Ectodermal cell (in vitro differentiated cells): ENCODE data around the gene SLC49A3.

Experiments used
- H3K27ac ChIP-seq: 2 replicates; pipeline ENCODE4 v1.7.0; 2013; ENCODE audit warnings: mild to moderate bottlenecking, low read depth, low read length; ENCODE audit not compliant: insufficient read depth, poor library complexity, severe bottlenecking
- H3K27me3 ChIP-seq: 2 replicates; pipeline ENCODE4 v1.7.0; 2013; ENCODE audit warnings: mild to moderate bottlenecking, low read length; ENCODE audit not compliant: insufficient read depth, control insufficient read depth, poor library complexity, severe bottlenecking
- H3K36me3 ChIP-seq: one replicate; pipeline ENCODE4 v1.7.0; 2013; ENCODE audit warnings: low read length; ENCODE audit not compliant: control insufficient read depth, insufficient read depth
- H3K4me1 ChIP-seq: one replicate; pipeline ENCODE4 v1.7.0; 2013; ENCODE audit warnings: low read length; ENCODE audit not compliant: control insufficient read depth, insufficient read depth
- H3K4me3 ChIP-seq: 2 replicates; pipeline ENCODE4 v1.7.0; 2013; ENCODE audit warnings: low read depth, low read length, control low read depth; ENCODE audit not compliant: insufficient read depth
- H3K9me3 ChIP-seq: 2 replicates; pipeline ENCODE4 v1.7.0; 2013; ENCODE audit warnings: mild to moderate bottlenecking, low read length, moderate library complexity; ENCODE audit not compliant: control insufficient read depth
- WGBS, 2 experiments: methylation state at CpG; one replicate each; pipeline ENCODE4 v1.1.7; 2013; ENCODE audit warnings: missing lambda C conversion rate in 2 of 2; 5-methylcytosine and 5-hydroxymethylcytosine counted together

SLC49A3 gene

DNA sequence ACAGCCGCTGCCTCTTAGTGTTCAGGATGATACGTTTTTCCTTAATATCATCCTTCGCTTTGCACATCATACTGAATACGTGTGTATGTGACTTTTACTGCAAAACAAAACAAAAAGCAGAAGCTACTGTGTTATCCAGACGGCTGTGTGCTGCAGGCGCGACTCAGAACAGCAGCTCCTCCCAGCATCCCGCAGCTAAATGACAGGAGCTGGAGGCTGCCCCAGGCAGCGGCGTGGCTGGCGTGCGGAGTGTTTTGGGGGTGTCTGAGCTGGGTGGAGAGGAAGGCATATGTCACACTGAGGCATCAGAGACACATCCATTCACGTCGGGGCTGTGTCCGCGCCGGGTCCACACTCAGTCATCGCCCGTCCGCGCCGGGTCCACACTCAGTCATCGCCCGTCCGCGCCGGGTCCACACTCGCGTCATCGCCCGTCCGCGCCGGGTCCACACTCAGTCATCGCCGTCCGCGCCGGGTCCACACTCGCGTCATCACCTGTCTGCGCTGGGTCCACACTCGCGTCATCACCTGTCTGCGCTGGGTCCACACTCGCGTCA, 33.3 kb upstream of the SLC49A3 start:
- H3K4me1 ChIP-seq = no peaks in the 10 kb centered on the region
- H3K27me3 ChIP-seq = no peaks in the 10 kb centered on the region
- WGBS, 2 experiments = 96 to 97% methylated on average over 47 of the region's 47 CpGs
- H3K9me3 ChIP-seq = no peaks in the 10 kb centered on the region
- no peak overlapping the region for H3K27ac ChIP-seq
- no peak overlapping the region for H3K4me3 ChIP-seq
- H3K36me3 ChIP-seq = no peaks in the 10 kb centered on the region

DNA sequence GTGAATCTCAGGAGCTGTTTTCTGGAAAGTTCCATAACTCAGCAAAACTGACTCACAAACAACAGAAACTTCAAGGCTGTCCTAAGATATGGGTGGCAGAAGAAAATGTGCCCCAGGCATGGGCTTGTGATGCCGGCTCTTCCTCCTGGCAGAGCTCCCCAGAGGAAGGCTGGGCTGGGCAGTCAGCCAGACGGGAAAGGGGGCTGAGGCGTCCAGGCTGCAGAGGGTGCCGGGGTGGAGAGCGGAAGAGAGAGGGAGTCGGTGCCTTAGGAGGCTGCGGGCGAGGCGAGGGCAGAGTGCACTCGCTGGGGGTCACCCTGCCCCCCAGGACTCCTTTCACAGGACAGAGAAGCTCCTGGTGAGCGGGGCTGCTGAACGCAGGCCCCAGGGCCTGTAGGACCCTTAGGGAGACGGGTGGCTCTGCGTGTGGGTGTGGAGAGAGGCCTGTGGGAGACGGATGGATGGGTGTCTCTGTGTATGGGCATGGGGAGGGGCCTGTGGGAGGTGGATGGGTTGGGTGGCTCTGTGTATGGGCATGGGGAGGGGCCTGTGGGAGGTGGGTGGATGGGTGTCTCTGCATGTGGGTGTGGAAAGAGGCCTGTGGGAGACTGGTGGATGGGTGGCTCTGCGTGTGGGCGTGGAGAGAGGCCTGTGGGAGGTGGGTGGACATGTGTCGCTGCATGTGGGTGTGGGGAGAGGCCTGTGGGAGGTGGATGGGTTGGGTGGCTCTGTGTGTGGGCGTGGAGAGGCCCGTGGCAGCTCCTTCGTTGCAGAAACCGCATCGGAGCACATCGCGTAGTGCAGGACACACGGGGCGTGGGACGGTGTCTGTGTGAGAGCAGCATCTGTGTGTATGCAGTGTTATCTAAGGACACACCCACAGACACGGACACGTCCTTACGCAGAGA, 32.6 kb upstream of the SLC49A3 start:
- Histone ChIP-seq H3K4me1 (no peaks in the 10 kb centered on the region), H3K9me3 (no peaks in the 10 kb centered on the region), H3K4me3 (no peak overlapping the region), H3K27me3 (no peaks in the 10 kb centered on the region), H3K27ac (no peak overlapping the region), H3K36me3 (no peaks in the 10 kb centered on the region)
- WGBS, 2 experiments = 96 to 97% methylated on average over 31 of the region's 31 CpGs

- H3K4me1 ChIP-seq = no peaks in the 10 kb centered on the region
- H3K36me3 ChIP-seq = no peaks in the 10 kb centered on the region
- H3K27ac ChIP-seq = no peak overlapping the region
- no peaks in the 10 kb centered on the region for H3K9me3 ChIP-seq
- no peaks in the 10 kb centered on the region for H3K27me3 ChIP-seq
- no peak overlapping the region for H3K4me3 ChIP-seq
- 95 to 96% methylated on average over 59 of the region's 59 CpGs for WGBS, 2 experiments
These were observed 31.3 kb upstream of the SLC49A3 start for GRCh38 chr4:720111-720860.

GRCh38 chr4:718460-718859, 29.5 kb upstream of the SLC49A3 start:
- WGBS, 2 experiments = 94 to 95% methylated on average over 8 of the region's 8 CpGs
- Histone ChIP-seq H3K36me3 (no peaks in the 10 kb centered on the region), H3K4me1 (no peaks in the 10 kb centered on the region), H3K4me3 (no peak overlapping the region), H3K27ac (no peak overlapping the region), H3K27me3 (no peaks in the 10 kb centered on the region), H3K9me3 (no peaks in the 10 kb centered on the region)

- H3K9me3 ChIP-seq = no peaks in the 10 kb centered on the region
- no peaks in the 10 kb centered on the region for H3K4me1 ChIP-seq
- no peak overlapping the region for H3K4me3 ChIP-seq
- H3K36me3 ChIP-seq = no peaks in the 10 kb centered on the region
- no peak overlapping the region for H3K27ac ChIP-seq
- H3K27me3 ChIP-seq = no peaks in the 10 kb centered on the region
- 94 to 95% methylated on average over 34 of the region's 34 CpGs for WGBS, 2 experiments
These were observed 28.8 kb upstream of the SLC49A3 start for GRCh38 chr4:717601-718320.

- Histone ChIP-seq H3K27me3 (no peaks in the 10 kb centered on the region), H3K9me3 (no peaks in the 10 kb centered on the region), H3K4me1 (no peaks in the 10 kb centered on the region), H3K4me3 (no peak overlapping the region), H3K27ac (no peak overlapping the region), H3K36me3 (peaks cover 14% of the 10 kb centered on the region)
- WGBS, 2 experiments = 92 to 93% methylated on average over 18 of the region's 18 CpGs
These were observed 25.1 kb upstream of the SLC49A3 start for GRCh38 chr4:714087-714486.

GRCh38 chr4:712916-713632, 24.1 kb upstream of the SLC49A3 start:
- WGBS, 2 experiments = 94 to 97% methylated on average over 9 of the region's 9 CpGs
- H3K27me3 ChIP-seq = no peaks in the 10 kb centered on the region
- H3K36me3 ChIP-seq = peaks cover 16% of the 10 kb centered on the region
- no peak overlapping the region for H3K27ac ChIP-seq
- no peak overlapping the region for H3K4me3 ChIP-seq
- no peaks in the 10 kb centered on the region for H3K4me1 ChIP-seq
- H3K9me3 ChIP-seq = no peaks in the 10 kb centered on the region

GRCh38 chr4:712093-712492, 23.1 kb upstream of the SLC49A3 start:
- Histone ChIP-seq H3K27me3 (no peaks in the 10 kb centered on the region), H3K9me3 (no peaks in the 10 kb centered on the region), H3K27ac (no peak overlapping the region), H3K4me3 (no peak overlapping the region), H3K4me1 (peaks cover 6% of the 10 kb centered on the region), H3K36me3 (peaks cover 16% of the 10 kb centered on the region)
- WGBS, 2 experiments = 91 to 97% methylated on average over 3 of the region's 3 CpGs

- H3K27ac ChIP-seq = no peak overlapping the region
- H3K4me1 ChIP-seq = peaks cover 10% of the 10 kb centered on the region
- peaks cover 16% of the 10 kb centered on the region for H3K36me3 ChIP-seq
- H3K9me3 ChIP-seq = no peaks in the 10 kb centered on the region
- 95 to 96% methylated on average over 13 of the region's 13 CpGs for WGBS, 2 experiments
- no peak overlapping the region for H3K4me3 ChIP-seq
- H3K27me3 ChIP-seq = no peaks in the 10 kb centered on the region
These were observed 22.0 kb upstream of the SLC49A3 start for GRCh38 chr4:710916-711315.
